LoVo (cell line): ENCODE results near the gene KIFC3.
"Not testable (repeated sequence)": the region's sequence is repeated elsewhere in the genome, so short reads cannot be mapped to it uniquely, and the experiment has no call there.

Source experiments
- DNase-seq: peaks from one replicate; pipeline ENCODE4 v3.0.0-alpha.2; 2016; ENCODE audit warnings: low spot score

Gene KIFC3

GRCh38 chr16:57739756-57740422, 62.4 kb downstream of the KIFC3 start:
- DNase-seq = no peak

- DNase-seq = no peak
These were observed 63.4 kb downstream of the KIFC3 start for GRCh38 chr16:57738844-57739243.

- DNase-seq = peak; percentile 35
These were observed 65.6 kb downstream of the KIFC3 start for GRCh38 chr16:57736419-57737351.

- no peak for DNase-seq
These were observed 66.4 kb downstream of the KIFC3 start, which contains the start of gene KATNB1 for GRCh38 chr16:57735755-57736418. TSS of gene KATNB1 (plus strand) at chr16:57735770. CDS start at chr16:57737244, 1,474 bp downstream.

GRCh38 chr16:57734925-57735754, 67.2 kb downstream of the KIFC3 start:
- DNase-seq = peak; percentile 99

GRCh38 chr16:57734308-57734924, 67.9 kb downstream of the KIFC3 start:
- DNase-seq = no peak

GRCh38 chr16:57732714-57733113, 69.6 kb downstream of the KIFC3 start:
- DNase-seq = no peak

GRCh38 chr16:57732037-57732436, 70.3 kb downstream of the KIFC3 start:
- DNase-seq = no peak

- no peak for DNase-seq
These were observed 71.2 kb downstream of the KIFC3 start for GRCh38 chr16:57730771-57731730.

- not testable (repeated sequence) for DNase-seq
These were observed 72.4 kb downstream of the KIFC3 start for GRCh38 chr16:57729852-57730251.

- DNase-seq = no peak
These were observed 73.2 kb downstream of the KIFC3 start for GRCh38 chr16:57729182-57729484.

GRCh38 chr16:57728336-57729181, 73.7 kb downstream of the KIFC3 start:
- DNase-seq = no peak

GRCh38 chr16:57727610-57728009, 74.7 kb downstream of the KIFC3 start:
- DNase-seq = no peak

GRCh38 chr16:57726433-57726947, 75.8 kb downstream of the KIFC3 start:
- DNase-seq = no peak

- no peak for DNase-seq
These were observed 76.3 kb downstream of the KIFC3 start for GRCh38 chr16:57725976-57726375.

- no peak for DNase-seq
These were observed 76.7 kb downstream of the KIFC3 start for GRCh38 chr16:57725554-57725953.

GRCh38 chr16:57725151-57725550, 77.1 kb downstream of the KIFC3 start:
- DNase-seq = no peak

GRCh38 chr16:57724531-57724930, 77.8 kb downstream of the KIFC3 start:
- DNase-seq = no peak

GRCh38 chr16:57723170-57723569, 79.1 kb downstream of the KIFC3 start:
- no peak for DNase-seq
